ENCODE data around the gene NPIPA2.
"Not testable (repeated sequence)": the region's sequence is repeated elsewhere in the genome, so short reads cannot be mapped to it uniquely, and the experiment has no call there.

The NPIPA2 gene

DNA sequence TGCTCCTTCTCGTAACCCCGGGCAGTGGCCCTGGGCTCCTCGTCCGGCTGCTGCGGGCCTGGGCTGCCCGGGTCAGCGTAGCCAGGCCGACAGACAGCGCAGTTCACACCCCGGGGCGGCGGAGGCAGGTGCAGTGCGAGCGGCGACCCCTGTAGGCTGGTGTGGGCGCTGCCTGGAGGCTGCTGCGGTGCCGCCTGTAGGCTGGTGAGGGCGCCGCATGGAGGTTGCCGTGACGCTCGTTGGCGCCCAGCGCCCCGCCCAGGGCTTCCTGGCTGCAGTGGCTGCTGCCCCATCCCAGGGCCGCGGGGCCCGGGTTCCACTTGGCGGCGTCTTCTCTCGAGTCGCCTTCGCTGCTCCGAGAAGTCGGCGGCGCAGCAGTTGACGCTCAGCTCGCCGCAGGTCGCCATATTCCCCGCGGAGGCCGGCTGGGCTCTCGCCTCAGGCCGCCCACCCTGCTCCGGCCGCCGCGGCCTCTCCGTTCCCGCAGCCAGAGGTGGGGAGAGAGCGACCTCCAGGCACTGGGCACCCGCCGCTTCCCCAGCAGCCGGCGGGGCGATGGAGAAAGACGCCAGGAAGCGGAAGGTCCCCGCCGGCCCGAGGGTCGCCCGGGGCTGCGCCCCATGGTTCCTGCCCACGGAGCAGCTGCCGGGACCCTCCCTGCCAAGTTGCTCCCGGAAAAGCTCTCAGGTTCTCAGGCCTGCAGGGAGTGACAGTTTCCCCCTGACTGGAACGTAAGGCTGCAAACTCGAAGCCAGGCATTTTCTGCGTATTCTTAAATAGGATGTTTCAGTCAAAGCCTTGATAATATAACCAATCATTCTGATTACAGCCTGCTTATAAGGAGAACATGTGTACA is at the start of gene NPIPA2:
TSS of gene NPIPA2 (plus strand) at position 261 of the 856 bp plus-strand sequence. CDS start 5,533 bp downstream, outside the sequence.
- not testable (repeated sequence) for DNase-seq

GRCh38 chr16:14694129-14694528 is 48.2 kb upstream of the NPIPA2 start, which contains the start of gene PLA2G10:
Gene PLA2G10 (minus strand): TSS chr16:14694308. CDS start chr16:14694229, 79 bp downstream.
- not testable (repeated sequence) for DNase-seq

GRCh38 chr16:14701859-14702258 is 40.5 kb upstream of the NPIPA2 start:
- DNase-seq: not testable (repeated sequence)

DNA sequence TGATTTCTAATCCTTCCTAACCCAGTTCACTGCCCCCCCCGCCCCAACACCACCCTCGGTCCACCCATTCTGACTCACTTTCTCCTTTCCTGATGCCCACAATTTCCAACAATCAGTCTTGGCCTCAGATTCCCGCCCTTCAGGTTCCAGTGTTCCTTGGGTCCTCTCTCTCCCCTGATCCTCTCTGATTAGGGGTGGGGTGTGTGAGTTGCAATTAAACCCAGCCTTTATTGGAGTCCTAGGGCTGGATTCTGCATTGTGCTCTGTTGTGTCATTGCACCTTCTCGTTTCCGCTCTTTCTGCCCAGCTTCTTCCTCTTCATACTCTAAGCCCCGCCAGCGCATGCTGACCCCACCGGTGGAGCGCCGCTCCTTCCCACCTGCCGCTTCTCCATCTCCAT is 39.7 kb upstream of the NPIPA2 start:
- not testable (repeated sequence) for DNase-seq

DNA sequence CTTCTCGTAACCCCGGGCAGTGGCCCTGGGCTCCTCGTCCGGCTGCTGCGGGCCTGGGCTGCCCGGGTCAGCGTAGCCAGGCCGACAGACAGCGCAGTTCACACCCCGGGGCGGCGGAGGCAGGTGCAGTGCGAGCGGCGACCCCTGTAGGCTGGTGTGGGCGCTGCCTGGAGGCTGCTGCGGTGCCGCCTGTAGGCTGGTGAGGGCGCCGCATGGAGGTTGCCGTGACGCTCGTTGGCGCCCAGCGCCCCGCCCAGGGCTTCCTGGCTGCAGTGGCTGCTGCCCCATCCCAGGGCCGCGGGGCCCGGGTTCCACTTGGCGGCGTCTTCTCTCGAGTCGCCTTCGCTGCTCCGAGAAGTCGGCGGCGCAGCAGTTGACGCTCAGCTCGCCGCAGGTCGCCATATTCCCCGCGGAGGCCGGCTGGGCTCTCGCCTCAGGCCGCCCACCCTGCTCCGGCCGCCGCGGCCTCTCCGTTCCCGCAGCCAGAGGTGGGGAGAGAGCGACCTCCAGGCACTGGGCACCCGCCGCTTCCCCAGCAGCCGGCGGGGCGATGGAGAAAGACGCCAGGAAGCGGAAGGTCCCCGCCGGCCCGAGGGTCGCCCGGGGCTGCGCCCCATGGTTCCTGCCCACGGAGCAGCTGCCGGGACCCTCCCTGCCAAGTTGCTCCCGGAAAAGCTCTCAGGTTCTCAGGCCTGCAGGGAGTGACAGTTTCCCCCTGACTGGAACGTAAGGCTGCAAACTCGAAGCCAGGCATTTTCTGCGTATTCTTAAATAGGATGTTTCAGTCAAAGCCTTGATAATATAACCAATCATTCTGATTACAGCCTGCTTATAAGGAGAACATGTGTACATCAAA is 38.9 kb upstream of the NPIPA2 start, which contains the start of gene NPIPA3:
TSS of gene NPIPA3 (plus strand) at position 256 of the 856 bp plus-strand sequence. CDS start 5,533 bp downstream, outside the sequence.
- not testable (repeated sequence) for DNase-seq

- not testable (repeated sequence) for DNase-seq
These were observed 9.1 kb upstream of the NPIPA2 start for GRCh38 chr16:14733233-14733632.

- not testable (repeated sequence) for DNase-seq
These were observed 1.4 kb upstream of the NPIPA2 start for GRCh38 chr16:14740832-14741385.

DNA sequence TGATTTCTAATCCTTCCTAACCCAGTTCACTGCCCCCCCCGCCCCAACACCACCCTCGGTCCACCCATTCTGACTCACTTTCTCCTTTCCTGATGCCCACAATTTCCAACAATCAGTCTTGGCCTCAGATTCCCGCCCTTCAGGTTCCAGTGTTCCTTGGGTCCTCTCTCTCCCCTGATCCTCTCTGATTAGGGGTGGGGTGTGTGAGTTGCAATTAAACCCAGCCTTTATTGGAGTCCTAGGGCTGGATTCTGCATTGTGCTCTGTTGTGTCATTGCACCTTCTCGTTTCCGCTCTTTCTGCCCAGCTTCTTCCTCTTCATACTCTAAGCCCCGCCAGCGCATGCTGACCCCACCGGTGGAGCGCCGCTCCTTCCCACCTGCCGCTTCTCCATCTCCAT is 539 bp upstream of the NPIPA2 start:
- DNase-seq: not testable (repeated sequence)

- not testable (repeated sequence) for DNase-seq
These were observed 31.3 kb downstream of the NPIPA2 start for GRCh38 chr16:14773654-14774053.

DNA sequence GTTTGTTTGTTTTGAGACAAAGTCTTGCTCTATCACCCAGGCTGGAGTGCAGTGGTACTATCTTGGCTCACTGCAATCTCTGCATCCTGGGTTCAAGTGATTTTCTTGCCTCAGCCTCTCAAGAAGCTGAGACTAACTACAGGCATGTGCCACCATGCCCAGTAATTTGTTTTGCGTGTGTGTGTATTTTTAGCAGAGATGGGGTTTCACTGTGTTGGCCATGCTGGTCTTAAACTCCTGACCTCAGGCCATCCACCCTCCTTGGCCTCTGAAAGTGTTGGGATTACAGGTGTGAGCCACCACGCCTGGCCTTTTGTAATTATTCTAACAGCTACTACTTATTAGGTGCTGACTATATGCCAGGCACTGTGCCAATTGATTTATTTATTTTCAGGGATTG is 33.3 kb downstream of the NPIPA2 start:
- DNase-seq: not testable (repeated sequence)

- not testable (repeated sequence) for DNase-seq
These were observed 34.4 kb downstream of the NPIPA2 start for GRCh38 chr16:14776763-14777162.

- DNase-seq: peak; percentile 41
These were observed 37.1 kb downstream of the NPIPA2 start for GRCh38 chr16:14779368-14779877.

GRCh38 chr16:14786180-14786579 is 43.8 kb downstream of the NPIPA2 start:
- DNase-seq: not testable (repeated sequence)

GRCh38 chr16:14789577-14789976 is 47.2 kb downstream of the NPIPA2 start:
- DNase-seq: not testable (repeated sequence)

DNA sequence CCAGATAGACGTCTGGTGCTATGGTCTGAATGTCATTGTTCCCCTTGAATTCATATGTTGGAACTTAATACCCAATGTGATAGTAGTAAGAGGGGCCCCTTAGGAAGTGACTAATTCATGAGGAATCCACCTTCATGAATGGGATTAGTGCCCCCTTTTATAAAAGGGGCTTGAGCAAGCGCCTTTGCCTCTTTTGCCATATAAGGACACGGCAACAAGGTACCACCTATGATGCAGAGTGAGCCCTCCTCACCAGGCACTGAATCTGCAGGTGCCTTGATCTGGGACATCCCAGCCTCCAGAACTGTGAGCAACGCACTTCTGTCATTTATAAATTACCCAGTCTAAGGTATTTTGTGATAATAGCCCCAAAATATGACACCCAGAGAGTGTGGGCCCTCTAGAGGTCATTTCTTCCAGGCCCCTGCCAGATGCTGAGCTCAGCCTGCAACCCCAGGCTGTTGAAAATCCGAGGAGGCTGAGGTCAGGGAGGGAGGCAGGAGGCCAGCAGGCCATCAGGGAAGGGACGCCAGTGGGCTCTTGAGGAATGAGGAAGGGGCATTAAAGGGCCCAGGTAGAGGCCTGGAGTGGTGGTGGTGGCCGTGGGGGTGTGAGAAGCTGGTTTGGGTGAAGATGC is 48.1 kb downstream of the NPIPA2 start:
- not testable (repeated sequence) for DNase-seq

DNA sequence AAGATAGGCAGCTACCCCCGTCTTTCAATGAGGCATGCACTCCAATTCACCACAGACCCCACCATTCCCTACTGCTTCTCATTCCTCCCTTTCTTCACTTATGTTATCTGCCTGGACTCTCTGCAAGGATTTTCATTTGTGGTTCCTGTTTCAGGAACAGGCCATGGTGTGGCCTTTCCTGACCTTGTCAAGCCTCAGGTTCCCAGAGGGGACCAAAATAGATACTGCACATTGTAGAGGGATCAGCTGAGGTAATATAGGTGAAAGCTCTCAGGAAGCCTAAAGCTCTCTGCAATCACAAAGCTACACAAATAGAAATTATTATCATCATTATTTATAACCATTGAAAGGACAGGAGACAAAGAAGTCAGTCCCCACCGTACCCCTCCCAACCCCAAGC is 50.6 kb downstream of the NPIPA2 start:
- not testable (repeated sequence) for DNase-seq

- DNase-seq: not testable (repeated sequence)
These were observed 55.2 kb downstream of the NPIPA2 start for GRCh38 chr16:14797558-14797957.

DNA sequence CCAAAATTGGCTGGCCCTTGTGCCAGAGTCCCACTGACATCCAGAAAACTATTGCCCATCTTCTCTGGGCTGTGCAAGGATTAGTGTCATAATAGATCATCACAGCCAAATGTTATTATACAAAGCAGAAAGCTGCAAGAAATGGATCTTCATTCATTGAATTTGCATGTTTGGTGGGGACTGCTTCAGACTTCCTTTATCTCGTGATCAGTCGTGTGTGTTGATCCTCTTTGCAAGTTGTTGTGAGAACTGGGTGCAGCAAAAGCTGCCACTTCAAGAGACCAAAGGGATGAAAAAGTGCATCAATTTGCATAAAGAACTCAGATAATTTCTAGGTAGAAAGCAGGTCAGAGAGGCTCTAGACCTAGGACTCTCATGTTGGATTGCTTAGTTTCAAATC is 61.2 kb downstream of the NPIPA2 start:
- not testable (repeated sequence) for DNase-seq

GRCh38 chr16:14807184-14807678 is 64.9 kb downstream of the NPIPA2 start:
- DNase-seq: not testable (repeated sequence)

- not testable (repeated sequence) for DNase-seq
These were observed 71.6 kb downstream of the NPIPA2 start for GRCh38 chr16:14813890-14814289.

Measured in eye (tissue), 1 donor.